HepG2 (cell line): Measurements from ENCODE around the gene PNN. TPM values are rescaled to one million over a fixed set of nuclear protein-coding genes. Genes with fewer than 3 reads are reported as not detected.

ENCODE experiments used
- AHDC1 ChIP-seq: sonication (generic); formaldehyde crosslinking; IDR thresholded peaks from 2 replicates; pipeline ENCODE4 v1.5.1; 2020; ENCODE audit warnings: mild to moderate bottlenecking, missing genetic modification reagents, borderline replicate concordance
- FIP1L1 ChIP-seq: fragments of 200-400 bp; formaldehyde crosslinking; IDR thresholded peaks from 2 replicates; pipeline ENCODE4 v1.6.1; 2018; ENCODE audit warnings: low read depth, mild to moderate bottlenecking, low read length, moderate library complexity, borderline replicate concordance; ENCODE audit not compliant: insufficient read depth
- JUND ChIP-seq: sonication (generic); formaldehyde crosslinking; IDR thresholded peaks from 2 replicates; pipeline ENCODE4 v1.8.0; 2022; ENCODE audit warnings: mild to moderate bottlenecking, missing genetic modification reagents
- MYPOP ChIP-seq: sonication (generic); formaldehyde crosslinking; IDR thresholded peaks from 2 replicates; pipeline ENCODE4 v1.8.1; 2023; ENCODE audit warnings: mild to moderate bottlenecking, moderate library complexity, missing genetic modification reagents
- NR2C2 ChIP-seq: sonication (generic); formaldehyde crosslinking; IDR thresholded peaks from 2 replicates; pipeline ENCODE4 v1.4.0; 2020; ENCODE audit warnings: missing genetic modification reagents, mild to moderate bottlenecking, moderate library complexity, borderline replicate concordance
- PRDM10 ChIP-seq: sonication (generic); formaldehyde crosslinking; IDR thresholded peaks from 2 replicates; pipeline ENCODE4 v1.4.0; 2020; ENCODE audit warnings: low read depth, missing genetic modification reagents
- RBFOX2 ChIP-seq: fragments of 200-400 bp; formaldehyde crosslinking; IDR thresholded peaks from 2 replicates; pipeline ENCODE4 v1.6.1; 2017; ENCODE audit warnings: low read depth, mild to moderate bottlenecking, low read length
- RBM39 ChIP-seq: fragments of 200-400 bp; formaldehyde crosslinking; IDR thresholded peaks from one replicate; pipeline ENCODE4 v1.6.1; 2018; ENCODE audit warnings: antibody characterized with exemption, mild to moderate bottlenecking, low read depth, low read length; ENCODE audit not compliant: poor library complexity, severe bottlenecking
- SAFB2 ChIP-seq: sonication (generic); formaldehyde crosslinking; IDR thresholded peaks from 2 replicates; pipeline ENCODE4 v1.5.1; 2020; ENCODE audit warnings: missing genetic modification reagents, low read depth, mild to moderate bottlenecking, borderline replicate concordance
- SP1 ChIP-seq, 2 experiments: fragments of 450-650 bp in 1 of 2; sonication (generic) in 1 of 2; formaldehyde crosslinking in 1 of 2; IDR thresholded peaks; 2 replicates each; pipeline versions ENCODE4 v1.4.0 to v1.6.1; 2016 to 2020; ENCODE audit warnings: missing genetic modification reagents in 1 of 2
- TERF1 ChIP-seq: sonication (generic); formaldehyde crosslinking; IDR thresholded peaks from 2 replicates; pipeline ENCODE4 v1.8.0; 2022; ENCODE audit warnings: mild to moderate bottlenecking, missing genetic modification reagents, moderate library complexity
- ZNF12 ChIP-seq: sonication (generic); formaldehyde crosslinking; IDR thresholded peaks from 2 replicates; pipeline ENCODE4 v1.5.0; 2020; ENCODE audit warnings: missing genetic modification reagents
- ZNF547 ChIP-seq: sonication (generic); formaldehyde crosslinking; IDR thresholded peaks from 2 replicates; pipeline ENCODE4 v1.5.1; 2020; ENCODE audit warnings: mild to moderate bottlenecking, missing genetic modification reagents
- polyA plus RNA-seq, 8 experiments: library from polyadenylated mRNA; depleted of rRNA in 3 of 8; stranded (reverse) in 7 of 8; unstranded in 1 of 8; fragments of >200 nt; fragmentation: Illumina TruSeq in 4 of 8; extraction: Trizol in 4 of 8; gene quantifications; 2 replicates each; pipeline versions ENCODE4 v1.2.1 to v1.2.3, GENCODE V29; 2011 to 2016; ENCODE audit warnings: low read depth in 4 of 8, missing spikeins in 1 of 8, mixed read lengths in 1 of 8; ENCODE audit not compliant: insufficient read depth in 1 of 8
- total RNA-seq, 5 experiments: library from RNA; depleted of rRNA; stranded (reverse); fragments of >200 nt; fragmentation: Illumina TruSeq; extraction: Trizol; gene quantifications; 2 replicates each; pipeline ENCODE4 v1.2.3, GENCODE V29; 2016; ENCODE audit warnings: low read depth in 1 of 5
- TF ChIP-seq, protein P1 (sequence below): sonication (generic); formaldehyde crosslinking; IDR thresholded peaks from 2 replicates; pipeline ENCODE4 v1.4.0; 2020; ENCODE audit warnings: missing genetic modification reagents, mild to moderate bottlenecking, borderline replicate concordance

The PNN gene
- total and polyA plus RNA-seq, 2 of the 13 experiments (the other 11 are each of a cell fraction or from before 2014, with no cell fraction given): 58.0 to 214 TPM

- TF ChIP-seq, protein P1, sequence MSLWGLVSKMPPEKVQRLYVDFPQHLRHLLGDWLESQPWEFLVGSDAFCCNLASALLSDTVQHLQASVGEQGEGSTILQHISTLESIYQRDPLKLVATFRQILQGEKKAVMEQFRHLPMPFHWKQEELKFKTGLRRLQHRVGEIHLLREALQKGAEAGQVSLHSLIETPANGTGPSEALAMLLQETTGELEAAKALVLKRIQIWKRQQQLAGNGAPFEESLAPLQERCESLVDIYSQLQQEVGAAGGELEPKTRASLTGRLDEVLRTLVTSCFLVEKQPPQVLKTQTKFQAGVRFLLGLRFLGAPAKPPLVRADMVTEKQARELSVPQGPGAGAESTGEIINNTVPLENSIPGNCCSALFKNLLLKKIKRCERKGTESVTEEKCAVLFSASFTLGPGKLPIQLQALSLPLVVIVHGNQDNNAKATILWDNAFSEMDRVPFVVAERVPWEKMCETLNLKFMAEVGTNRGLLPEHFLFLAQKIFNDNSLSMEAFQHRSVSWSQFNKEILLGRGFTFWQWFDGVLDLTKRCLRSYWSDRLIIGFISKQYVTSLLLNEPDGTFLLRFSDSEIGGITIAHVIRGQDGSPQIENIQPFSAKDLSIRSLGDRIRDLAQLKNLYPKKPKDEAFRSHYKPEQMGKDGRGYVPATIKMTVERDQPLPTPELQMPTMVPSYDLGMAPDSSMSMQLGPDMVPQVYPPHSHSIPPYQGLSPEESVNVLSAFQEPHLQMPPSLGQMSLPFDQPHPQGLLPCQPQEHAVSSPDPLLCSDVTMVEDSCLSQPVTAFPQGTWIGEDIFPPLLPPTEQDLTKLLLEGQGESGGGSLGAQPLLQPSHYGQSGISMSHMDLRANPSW (CRISPR knock-in tag): no peak
- TF ChIP-seq RBFOX2 (no peak), AHDC1 (CRISPR knock-in tag) (no peak), NR2C2 (CRISPR knock-in tag) (no peak), ZNF12 (CRISPR knock-in tag) (0 out of 2 replicates have a peak, but pooled peaks have one; percentile 25), MYPOP (no peak), SP1 (IDR thresholded peaks at IDR 0.05) (no peak), SP1 (CRISPR knock-in tag; IDR thresholded peaks at IDR 0.05) (no peak), FIP1L1 (no peak), TERF1 (CRISPR knock-in tag) (no peak), SAFB2 (CRISPR knock-in tag) (0 out of 2 replicates have a peak, but pooled peaks have one; percentile 3), JUND (no peak), PRDM10 (0 out of 2 replicates have a peak, but pooled peaks have one; percentile 34), ZNF547 (CRISPR knock-in tag) (no peak), RBM39 (no peak)
Observed at GRCh38 chr14:39169541-39169900, 5.5 kb upstream of the PNN start (continued).
